GM12872 (cell line): Measurements from ENCODE around the gene SP4.

Experiments used
- TF ChIP-seq, protein P1 (sequence below): IDR thresholded peaks from 3 replicates; pipeline ENCODE4 v1.5.1; 2011; ENCODE audit warnings: low read depth, mild to moderate bottlenecking, low read length, moderate library complexity; ENCODE audit not compliant: insufficient read depth

Gene SP4

DNA sequence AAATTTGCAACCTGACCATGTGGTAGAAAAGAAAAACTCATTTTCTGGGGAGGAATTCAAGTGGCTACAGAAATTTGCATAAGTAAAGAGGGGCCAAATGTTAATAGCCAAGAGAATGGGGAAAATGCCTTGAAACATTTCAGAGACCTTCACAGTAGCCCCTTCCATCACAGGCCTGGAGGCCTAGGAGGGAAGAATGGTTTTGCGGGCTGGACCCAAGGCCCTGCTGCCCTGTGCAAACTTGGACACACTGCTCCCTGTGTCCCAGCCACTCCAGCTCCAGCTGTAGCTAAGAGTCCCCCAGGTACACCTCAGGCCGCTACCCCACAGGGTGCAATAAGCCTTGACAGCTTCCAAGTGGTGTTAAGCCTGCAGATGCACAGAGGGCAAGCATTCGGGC is 98.6 kb downstream of the SP4 start:
- TF ChIP-seq, protein P1, sequence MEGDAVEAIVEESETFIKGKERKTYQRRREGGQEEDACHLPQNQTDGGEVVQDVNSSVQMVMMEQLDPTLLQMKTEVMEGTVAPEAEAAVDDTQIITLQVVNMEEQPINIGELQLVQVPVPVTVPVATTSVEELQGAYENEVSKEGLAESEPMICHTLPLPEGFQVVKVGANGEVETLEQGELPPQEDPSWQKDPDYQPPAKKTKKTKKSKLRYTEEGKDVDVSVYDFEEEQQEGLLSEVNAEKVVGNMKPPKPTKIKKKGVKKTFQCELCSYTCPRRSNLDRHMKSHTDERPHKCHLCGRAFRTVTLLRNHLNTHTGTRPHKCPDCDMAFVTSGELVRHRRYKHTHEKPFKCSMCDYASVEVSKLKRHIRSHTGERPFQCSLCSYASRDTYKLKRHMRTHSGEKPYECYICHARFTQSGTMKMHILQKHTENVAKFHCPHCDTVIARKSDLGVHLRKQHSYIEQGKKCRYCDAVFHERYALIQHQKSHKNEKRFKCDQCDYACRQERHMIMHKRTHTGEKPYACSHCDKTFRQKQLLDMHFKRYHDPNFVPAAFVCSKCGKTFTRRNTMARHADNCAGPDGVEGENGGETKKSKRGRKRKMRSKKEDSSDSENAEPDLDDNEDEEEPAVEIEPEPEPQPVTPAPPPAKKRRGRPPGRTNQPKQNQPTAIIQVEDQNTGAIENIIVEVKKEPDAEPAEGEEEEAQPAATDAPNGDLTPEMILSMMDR = no peak

GRCh38 chr7:21538936-21539495 is 111.1 kb downstream of the SP4 start:
- TF ChIP-seq, protein P1 = no peak

DNA sequence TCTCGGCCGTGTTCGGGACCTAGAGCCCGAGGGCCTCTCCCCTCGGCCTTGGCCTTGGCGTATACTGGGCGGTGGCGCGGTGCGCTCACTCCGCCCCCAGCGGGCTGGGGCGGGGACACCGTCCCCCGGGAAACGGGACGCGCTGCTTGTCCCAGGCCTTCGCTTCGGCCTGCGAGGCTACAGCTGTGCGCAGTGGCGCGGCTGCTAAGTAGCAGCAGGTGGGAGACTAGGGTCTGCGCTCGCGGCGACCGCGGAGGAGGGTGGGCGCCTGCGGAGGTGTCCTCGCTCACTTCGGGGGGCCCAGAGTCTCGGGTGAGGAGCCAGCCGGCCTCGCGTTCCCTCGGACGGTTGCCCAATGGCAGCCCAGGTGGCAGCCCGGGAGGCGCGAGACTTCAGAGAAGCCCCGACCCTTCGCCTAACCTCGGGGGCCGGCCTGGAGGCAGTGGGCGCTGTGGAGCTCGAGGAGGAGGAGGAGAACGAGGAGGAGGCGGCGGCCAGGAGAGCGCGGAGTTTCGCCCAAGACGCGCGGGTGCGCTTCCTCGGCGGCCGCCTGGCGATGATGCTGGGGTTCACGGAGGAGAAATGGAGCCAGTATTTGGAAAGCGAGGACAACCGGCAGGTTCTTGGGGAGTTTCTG is 115.1 kb downstream of the SP4 start, which contains the start of gene DNAH11:
Gene DNAH11, plus strand, starts transcription at position 149 of the 637 bp plus-strand sequence. Its CDS starts 207 bp downstream, at position 356.
- TF ChIP-seq, protein P1 = no peak

GRCh38 chr7:21543528-21544302 is 115.8 kb downstream of the SP4 start:
- TF ChIP-seq, protein P1 = no peak

DNA sequence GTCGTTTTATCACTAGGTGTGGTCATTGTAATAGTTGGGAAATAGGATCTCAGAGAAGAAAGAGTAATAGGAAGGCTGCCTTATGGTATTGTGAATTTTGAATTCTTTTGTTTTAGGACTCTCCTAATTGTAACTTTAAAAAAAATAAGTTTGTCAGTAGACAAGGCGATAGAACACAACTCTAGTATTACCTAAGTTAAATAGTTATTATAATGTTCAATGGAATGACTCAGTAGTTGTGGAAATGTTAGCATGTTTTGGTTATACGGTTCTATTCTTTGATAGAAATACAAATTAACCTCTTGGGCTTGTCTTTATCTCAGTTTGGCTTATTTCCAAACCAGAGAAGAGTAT is 116.4 kb downstream of the SP4 start:
- TF ChIP-seq, protein P1 = no peak

DNA sequence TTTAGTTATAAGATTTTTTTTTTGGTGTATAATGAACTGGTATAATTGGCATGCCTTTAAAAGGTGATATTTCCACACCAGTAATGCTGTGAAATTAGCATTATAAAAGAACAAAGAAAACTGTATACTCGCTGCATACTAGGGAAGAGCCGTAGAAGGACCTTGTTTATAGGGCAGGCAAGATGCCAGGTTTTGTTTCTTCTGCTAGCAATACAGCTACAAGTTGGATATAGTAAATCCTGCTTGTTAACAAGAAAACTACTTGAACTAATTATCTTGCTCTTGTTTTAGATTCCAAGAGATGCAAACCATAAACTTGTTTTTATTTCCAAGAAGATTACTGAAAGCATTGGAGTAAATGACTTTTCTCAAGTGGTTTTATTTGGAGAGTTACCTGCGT is 116.8 kb downstream of the SP4 start:
- TF ChIP-seq, protein P1 = no peak

- TF ChIP-seq, protein P1 = no peak
Measured at GRCh38 chr7:21547501-21547900, 119.6 kb downstream of the SP4 start.
